ENCODE measurements around the gene CHD1.

Gene CHD1

DNA sequence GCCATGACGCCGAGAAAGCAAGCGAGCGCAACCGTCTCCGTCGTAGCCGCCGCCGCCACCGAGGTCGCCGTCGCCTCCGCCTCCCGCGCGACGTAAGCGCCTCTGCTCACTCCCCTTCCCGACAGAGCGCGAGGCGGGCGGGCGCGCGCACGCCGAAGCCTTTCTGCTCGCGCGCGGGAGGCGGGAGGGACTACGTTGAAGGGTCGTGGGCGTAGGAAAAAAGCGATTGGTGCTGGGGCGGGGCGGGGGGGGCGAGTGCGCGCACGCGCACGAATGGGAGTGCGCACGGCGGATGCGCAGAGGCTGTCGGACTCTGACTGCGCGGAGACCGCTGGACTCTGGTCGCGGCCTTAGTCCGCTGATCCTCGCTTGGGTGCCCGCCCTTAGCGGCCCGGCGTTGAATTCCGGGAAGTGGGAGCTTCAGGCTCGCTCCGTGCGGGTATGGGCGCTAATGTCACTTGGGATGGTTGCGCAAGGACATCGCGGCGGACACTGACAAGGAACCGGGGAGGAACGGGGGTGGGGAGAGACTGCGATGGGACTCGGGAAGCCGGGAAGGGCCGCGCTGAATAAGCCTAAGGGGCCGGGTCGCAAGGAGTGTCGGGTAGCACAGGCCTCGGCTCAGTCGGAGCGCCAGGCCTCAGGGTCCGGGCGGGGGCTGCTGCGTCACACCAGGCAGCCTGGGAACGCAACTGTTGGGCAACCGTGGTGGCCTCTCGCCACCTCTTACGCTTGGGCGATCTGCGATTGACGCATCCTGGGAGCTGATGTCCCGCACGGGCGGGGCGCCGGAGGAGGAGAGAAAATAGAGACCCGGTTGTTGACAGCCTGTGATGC is at the start of gene CHD1:
TSS of gene CHD1 (minus strand) at position 135 of the 837 bp plus-strand sequence. CDS start 2,621 bp downstream, outside the sequence.
- no peak for TF ChIP-seq CTCF (conservative IDR thresholded peaks at IDR 0.05)
- peak within 1 kb of the TSS; percentile 99 for H3K27ac ChIP-seq

- no peak for TF ChIP-seq CTCF (conservative IDR thresholded peaks at IDR 0.05)
- H3K27ac ChIP-seq = peak overlapping the region; percentile 49
These were observed 49.7 kb upstream of the CHD1 start for GRCh38 chr5:98978528-98978927.

DNA sequence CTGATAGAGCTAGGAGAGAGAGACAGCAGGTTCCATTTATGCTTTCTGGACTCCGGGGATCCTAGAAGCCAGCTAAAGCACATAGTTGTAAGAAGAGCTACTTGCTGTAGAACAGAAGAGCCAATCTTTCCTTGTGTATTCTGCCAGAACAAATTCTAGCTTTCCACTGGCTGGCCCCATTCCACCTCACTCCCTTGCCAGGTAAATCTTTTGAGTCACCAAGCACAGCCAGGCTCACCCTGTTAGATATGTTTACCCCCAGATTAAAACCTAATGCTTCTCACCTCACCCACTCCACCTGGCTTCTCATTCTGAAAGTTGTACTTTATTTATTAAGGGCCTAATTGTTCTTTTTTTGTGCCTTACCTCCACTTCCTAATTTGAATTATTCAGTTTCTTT is 48.9 kb upstream of the CHD1 start:
- H3K27ac ChIP-seq = peak overlapping the region; percentile 49
- TF ChIP-seq CTCF (conservative IDR thresholded peaks at IDR 0.05) = no peak

- H3K27ac ChIP-seq = no peak overlapping the region
- TF ChIP-seq CTCF (conservative IDR thresholded peaks at IDR 0.05) = no peak
These were observed 47.0 kb upstream of the CHD1 start for GRCh38 chr5:98975682-98976407.

DNA sequence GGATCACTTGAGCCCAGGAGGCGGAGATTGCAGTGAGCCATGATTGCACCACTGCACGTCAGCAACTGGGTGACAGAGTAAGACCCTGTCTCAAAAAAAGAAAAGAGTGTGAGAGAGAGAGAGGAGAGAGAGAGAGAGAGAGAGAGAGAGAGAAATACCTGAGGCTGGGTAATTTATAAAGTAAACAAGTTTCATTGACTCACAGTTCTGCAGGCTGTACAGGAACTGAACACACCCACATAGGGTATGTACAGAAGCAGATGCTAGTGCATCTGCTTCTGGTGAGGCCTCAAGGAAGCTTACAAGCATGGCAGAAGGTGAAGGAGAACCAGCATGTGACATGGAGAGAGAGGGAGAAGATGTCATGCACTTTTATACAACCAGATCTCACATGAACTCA is 46.4 kb upstream of the CHD1 start:
- no peak for TF ChIP-seq CTCF (conservative IDR thresholded peaks at IDR 0.05)
- no peak overlapping the region for H3K27ac ChIP-seq

GRCh38 chr5:98969400-98969799 is 40.6 kb upstream of the CHD1 start:
- no peak overlapping the region for H3K27ac ChIP-seq
- no peak for TF ChIP-seq CTCF (conservative IDR thresholded peaks at IDR 0.05)

DNA sequence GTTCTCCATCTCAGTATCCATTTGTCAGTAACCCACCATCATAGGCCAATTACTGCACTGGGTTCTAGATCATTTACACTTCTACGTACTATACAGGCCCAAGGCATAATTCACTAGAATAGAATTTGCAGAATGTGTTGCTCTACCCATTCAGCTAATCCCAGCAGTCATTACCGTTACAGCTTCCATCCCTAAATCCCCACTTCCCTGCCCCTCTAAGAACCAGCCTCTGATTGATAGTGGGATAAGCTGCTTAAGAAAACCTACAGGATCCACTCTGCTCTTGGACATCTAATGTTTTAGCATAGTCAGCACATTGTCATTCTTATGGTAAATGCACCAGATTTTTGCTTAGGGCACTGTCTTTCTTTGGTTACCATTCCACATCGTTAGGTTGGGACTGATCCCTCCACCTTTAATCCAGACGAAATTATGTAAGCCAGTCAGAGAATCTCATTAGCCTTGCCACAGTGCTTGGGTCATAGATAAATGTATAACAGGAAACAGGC is 39.3 kb upstream of the CHD1 start:
- TF ChIP-seq CTCF (conservative IDR thresholded peaks at IDR 0.05) = no peak
- no peak overlapping the region for H3K27ac ChIP-seq

Measured in VCaP (cell line).